WTC11 (cell line): ENCODE measurements around the gene SHD. TPM values are rescaled to one million over a fixed set of nuclear protein-coding genes. Genes with fewer than 3 reads are reported as not detected.

ENCODE experiments used
- ATAC-seq: fragments of 200-7000 bp; cut with Tn5 transposase; 2 replicates; pipeline ENCODE4 v1.10.0; 2021; ENCODE audit warnings: mild to moderate bottlenecking, moderate library complexity
- CTCF ChIA-PET: fragments of 300-600 bp; sonication (Branson Sonifier 250); formaldehyde crosslinking; loops from one replicate; lab custom pipeline; 2021; ENCODE audit warnings: antibody characterized with exemption; lab: Charles Lee
- POLR2A ChIA-PET: fragments of 350-600 bp; sonication (Branson Sonifier 250); formaldehyde crosslinking; loops from one replicate; lab custom pipeline; 2021; ENCODE audit warnings: antibody characterized with exemption; lab: Charles Lee
- DNase-seq: peaks from one replicate; pipeline ENCODE4 v3.0.0; 2021; ENCODE audit warnings: low spot score
- H3K27ac Mint-ChIP-seq: 2 replicates; pipeline ENCODE4 v1.8.0; 2021; ENCODE audit warnings: mixed read lengths
- H3K27me3 Mint-ChIP-seq: 2 replicates; pipeline ENCODE4 v1.8.0; 2021; ENCODE audit warnings: low read depth, mild to moderate bottlenecking, moderate library complexity, mixed read lengths
- H3K36me3 Mint-ChIP-seq: 2 replicates; pipeline ENCODE4 v1.8.0; 2021; ENCODE audit warnings: mixed read lengths
- H3K4me1 Mint-ChIP-seq: 2 replicates; pipeline ENCODE4 v1.8.0; 2022; ENCODE audit warnings: mixed read lengths
- H3K4me3 Mint-ChIP-seq: 2 replicates; pipeline ENCODE4 v1.8.0; 2021; ENCODE audit warnings: mild to moderate bottlenecking, moderate library complexity, mixed read lengths
- H3K9me3 Mint-ChIP-seq: 2 replicates; pipeline ENCODE4 v1.8.0; 2021; ENCODE audit warnings: mixed read lengths
- ELF4 ChIP-seq: sonication (generic); formaldehyde crosslinking; IDR thresholded peaks from 2 replicates; pipeline ENCODE4 v1.8.1; 2022; ENCODE audit warnings: low read depth, mild to moderate bottlenecking, moderate library complexity, missing genetic modification reagents
- FOXK1 ChIP-seq: sonication (generic); formaldehyde crosslinking; IDR thresholded peaks from 2 replicates; pipeline ENCODE4 v1.8.0; 2022; ENCODE audit warnings: mild to moderate bottlenecking, moderate library complexity, missing genetic modification reagents
- GTF2I ChIP-seq: fragments of 250-450 bp; sonication (Bioruptor Pico); conservative IDR thresholded peaks from 2 replicates; pipeline ENCODE4 v1.4.0; 2021; ENCODE audit warnings: mild to moderate bottlenecking
- IRF2 ChIP-seq: sonication (generic); formaldehyde crosslinking; IDR thresholded peaks from 2 replicates; pipeline ENCODE4 v1.8.0; 2022; ENCODE audit warnings: low read depth, missing genetic modification reagents, borderline replicate concordance
- JAZF1 ChIP-seq: fragments of 250-450 bp; sonication (Bioruptor Pico); IDR thresholded peaks from 2 replicates; pipeline ENCODE4 v1.9.0; 2021; ENCODE audit warnings: moderate library complexity, mild to moderate bottlenecking, inconsistent platforms
- KAT7 ChIP-seq: sonication (generic); formaldehyde crosslinking; IDR thresholded peaks from 2 replicates; pipeline ENCODE4 v1.8.1; 2023; ENCODE audit warnings: missing genetic modification reagents, mild to moderate bottlenecking, borderline replicate concordance
- MYBL2 ChIP-seq: sonication (generic); formaldehyde crosslinking; IDR thresholded peaks from 2 replicates; pipeline ENCODE4 v1.8.1; 2023; ENCODE audit warnings: mild to moderate bottlenecking, moderate library complexity, missing genetic modification reagents
- NFYB ChIP-seq: sonication (generic); formaldehyde crosslinking; conservative IDR thresholded peaks from 2 replicates; pipeline ENCODE4 v1.8.0; 2022; ENCODE audit warnings: low read depth, missing genetic modification reagents
- PRRX2 ChIP-seq: fragments of 250-450 bp; sonication (Bioruptor Pico); IDR thresholded peaks from 2 replicates; pipeline ENCODE4 v1.8.0; 2021; ENCODE audit warnings: mild to moderate bottlenecking
- TEAD4 ChIP-seq: sonication (generic); formaldehyde crosslinking; IDR thresholded peaks from 2 replicates; pipeline ENCODE4 v1.8.0; 2022; ENCODE audit warnings: mild to moderate bottlenecking, missing genetic modification reagents
- ZBTB43 ChIP-seq: sonication (generic); formaldehyde crosslinking; IDR thresholded peaks from 2 replicates; pipeline ENCODE4 v1.8.1; 2023; ENCODE audit warnings: mild to moderate bottlenecking, missing genetic modification reagents
- ZNF138 ChIP-seq: sonication (generic); formaldehyde crosslinking; conservative IDR thresholded peaks from 2 replicates; pipeline ENCODE4 v1.8.1; 2022; ENCODE audit warnings: mild to moderate bottlenecking, moderate library complexity, missing genetic modification reagents
- ZNF219 ChIP-seq: sonication (generic); formaldehyde crosslinking; IDR thresholded peaks from 2 replicates; pipeline ENCODE4 v1.8.0; 2023; ENCODE audit warnings: missing genetic modification reagents, mild to moderate bottlenecking, borderline replicate concordance
- ZNF232 ChIP-seq: sonication (generic); formaldehyde crosslinking; IDR thresholded peaks from 2 replicates; pipeline ENCODE4 v1.8.0; 2022; ENCODE audit warnings: mild to moderate bottlenecking, missing genetic modification reagents
- ZNF263 ChIP-seq: sonication (generic); formaldehyde crosslinking; IDR thresholded peaks from 2 replicates; pipeline ENCODE4 v1.8.1; 2022; ENCODE audit warnings: low read depth, mild to moderate bottlenecking, moderate library complexity, missing genetic modification reagents
- total RNA-seq: library from RNA; stranded (reverse); gene quantifications from 3 replicates; pipeline ENCODE4 v1.2.3, GENCODE V29; 2021
- TF ChIP-seq, protein P1 (sequence below): sonication (generic); formaldehyde crosslinking; IDR thresholded peaks from 2 replicates; pipeline ENCODE4 v1.8.1; 2023; ENCODE audit warnings: mild to moderate bottlenecking, moderate library complexity, missing genetic modification reagents
- TF ChIP-seq, protein P2 (sequence below): fragments of 250-450 bp; sonication (Bioruptor Pico); IDR thresholded peaks from 2 replicates; pipeline ENCODE4 v1.9.0; 2021; ENCODE audit warnings: mild to moderate bottlenecking, borderline replicate concordance

The SHD gene
- total RNA-seq, 1 experiment from 2014 or later = 3.4 TPM

DNA sequence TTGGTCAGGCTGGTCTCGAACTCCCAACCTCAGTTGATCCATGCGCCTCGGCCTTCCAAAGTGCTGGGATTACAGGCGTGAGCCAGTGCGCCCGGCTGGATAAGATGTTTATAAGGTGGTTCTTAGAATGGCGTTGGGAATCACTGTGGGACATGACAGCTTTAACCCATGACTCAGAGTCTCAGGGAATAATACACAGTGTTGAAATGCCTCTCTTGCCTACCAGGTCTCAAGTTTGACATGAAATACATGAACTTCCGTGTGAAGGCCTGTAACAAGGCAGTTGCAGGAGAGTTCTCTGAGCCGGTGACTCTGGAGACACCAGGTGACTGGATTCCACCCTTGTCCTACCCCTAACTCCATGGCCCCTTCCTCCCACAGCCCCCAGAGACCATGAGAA, 37.9 kb downstream of the SHD start:
- Mint-ChIP-seq H3K4me1 (no peaks in the 10 kb centered on the region), H3K27me3 (no peaks in the 10 kb centered on the region; the same call in 1 of the 2 replicates), H3K4me3 (no peak overlapping the region), H3K36me3 (peaks cover 54% of the 10 kb centered on the region)
- ChIA-PET POLR2A (no interaction called here), CTCF (interaction anchor here (0.5 to 2.2 kb wide), 2 partner anchors 49 to 50 kb away, joined by 3 to 5 read pairs; no protein-coding TSS in a partner anchor)
- no peak for TF ChIP-seq KAT7 (CRISPR knock-in tag)
- TF ChIP-seq ZNF138 (CRISPR knock-in tag) = no peak
- TF ChIP-seq ZNF263 (CRISPR knock-in tag) = no peak
- TF ChIP-seq, protein P1, sequence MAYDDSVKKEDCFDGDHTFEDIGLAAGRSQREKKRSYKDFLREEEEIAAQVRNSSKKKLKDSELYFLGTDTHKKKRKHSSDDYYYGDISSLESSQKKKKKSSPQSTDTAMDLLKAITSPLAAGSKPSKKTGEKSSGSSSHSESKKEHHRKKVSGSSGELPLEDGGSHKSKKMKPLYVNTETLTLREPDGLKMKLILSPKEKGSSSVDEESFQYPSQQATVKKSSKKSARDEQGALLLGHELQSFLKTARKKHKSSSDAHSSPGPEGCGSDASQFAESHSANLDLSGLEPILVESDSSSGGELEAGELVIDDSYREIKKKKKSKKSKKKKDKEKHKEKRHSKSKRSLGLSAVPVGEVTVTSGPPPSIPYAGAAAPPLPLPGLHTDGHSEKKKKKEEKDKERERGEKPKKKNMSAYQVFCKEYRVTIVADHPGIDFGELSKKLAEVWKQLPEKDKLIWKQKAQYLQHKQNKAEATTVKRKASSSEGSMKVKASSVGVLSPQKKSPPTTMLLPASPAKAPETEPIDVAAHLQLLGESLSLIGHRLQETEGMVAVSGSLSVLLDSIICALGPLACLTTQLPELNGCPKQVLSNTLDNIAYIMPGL (CRISPR knock-in tag) = no peak
- TF ChIP-seq PRRX2 (CRISPR knock-in tag) = no peak
- TF ChIP-seq, all 79 proteins: peak for 0
- Mint-ChIP-seq H3K9me3 (peaks cover 32% of the 10 kb centered on the region), H3K27ac (no peak overlapping the region)
- ATAC-seq (no peak), DNase-seq (no peak)

DNA sequence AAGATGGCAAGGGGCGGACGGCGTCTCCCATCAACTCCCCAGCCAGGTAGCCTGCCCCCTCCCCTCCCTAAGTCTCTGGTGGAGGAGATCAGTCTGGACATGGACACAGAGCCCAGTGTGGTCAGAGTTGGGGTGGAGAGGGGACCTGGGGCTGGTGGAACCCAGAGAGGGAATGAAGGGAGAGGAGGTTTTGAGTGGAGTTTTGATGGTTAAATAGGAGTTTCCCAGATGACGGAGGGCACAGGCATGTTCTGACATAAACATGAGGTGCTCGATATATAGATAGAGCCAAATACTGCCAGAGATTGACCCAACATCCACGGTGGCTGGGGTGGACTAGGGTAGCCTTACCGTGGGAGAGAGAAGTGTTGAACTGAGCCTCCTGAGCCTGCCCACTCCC, 39.4 kb downstream of the SHD start:
- ATAC-seq (no peak), DNase-seq (no peak)
- Mint-ChIP-seq H3K36me3 (peaks cover 51% of the 10 kb centered on the region), H3K4me1 (no peaks in the 10 kb centered on the region), H3K27me3 (no peaks in the 10 kb centered on the region; the same call in 1 of the 2 replicates), H3K9me3 (peaks cover 32% of the 10 kb centered on the region), H3K27ac (no peak overlapping the region), H3K4me3 (no peak overlapping the region)
- TF ChIP-seq MYBL2 (no peak), IRF2 (CRISPR knock-in tag) (no peak), GTF2I (CRISPR knock-in tag) (no peak), ZNF219 (CRISPR knock-in tag) (no peak), ZBTB43 (CRISPR knock-in tag) (no peak), FOXK1 (no peak), JAZF1 (CRISPR knock-in tag) (no peak), ZNF138 (CRISPR knock-in tag) (no peak), NFYB (CRISPR knock-in tag) (no peak), ZNF232 (no peak), TEAD4 (CRISPR knock-in tag) (no peak), ELF4 (CRISPR knock-in tag) (no peak)
- TF ChIP-seq, protein P2, sequence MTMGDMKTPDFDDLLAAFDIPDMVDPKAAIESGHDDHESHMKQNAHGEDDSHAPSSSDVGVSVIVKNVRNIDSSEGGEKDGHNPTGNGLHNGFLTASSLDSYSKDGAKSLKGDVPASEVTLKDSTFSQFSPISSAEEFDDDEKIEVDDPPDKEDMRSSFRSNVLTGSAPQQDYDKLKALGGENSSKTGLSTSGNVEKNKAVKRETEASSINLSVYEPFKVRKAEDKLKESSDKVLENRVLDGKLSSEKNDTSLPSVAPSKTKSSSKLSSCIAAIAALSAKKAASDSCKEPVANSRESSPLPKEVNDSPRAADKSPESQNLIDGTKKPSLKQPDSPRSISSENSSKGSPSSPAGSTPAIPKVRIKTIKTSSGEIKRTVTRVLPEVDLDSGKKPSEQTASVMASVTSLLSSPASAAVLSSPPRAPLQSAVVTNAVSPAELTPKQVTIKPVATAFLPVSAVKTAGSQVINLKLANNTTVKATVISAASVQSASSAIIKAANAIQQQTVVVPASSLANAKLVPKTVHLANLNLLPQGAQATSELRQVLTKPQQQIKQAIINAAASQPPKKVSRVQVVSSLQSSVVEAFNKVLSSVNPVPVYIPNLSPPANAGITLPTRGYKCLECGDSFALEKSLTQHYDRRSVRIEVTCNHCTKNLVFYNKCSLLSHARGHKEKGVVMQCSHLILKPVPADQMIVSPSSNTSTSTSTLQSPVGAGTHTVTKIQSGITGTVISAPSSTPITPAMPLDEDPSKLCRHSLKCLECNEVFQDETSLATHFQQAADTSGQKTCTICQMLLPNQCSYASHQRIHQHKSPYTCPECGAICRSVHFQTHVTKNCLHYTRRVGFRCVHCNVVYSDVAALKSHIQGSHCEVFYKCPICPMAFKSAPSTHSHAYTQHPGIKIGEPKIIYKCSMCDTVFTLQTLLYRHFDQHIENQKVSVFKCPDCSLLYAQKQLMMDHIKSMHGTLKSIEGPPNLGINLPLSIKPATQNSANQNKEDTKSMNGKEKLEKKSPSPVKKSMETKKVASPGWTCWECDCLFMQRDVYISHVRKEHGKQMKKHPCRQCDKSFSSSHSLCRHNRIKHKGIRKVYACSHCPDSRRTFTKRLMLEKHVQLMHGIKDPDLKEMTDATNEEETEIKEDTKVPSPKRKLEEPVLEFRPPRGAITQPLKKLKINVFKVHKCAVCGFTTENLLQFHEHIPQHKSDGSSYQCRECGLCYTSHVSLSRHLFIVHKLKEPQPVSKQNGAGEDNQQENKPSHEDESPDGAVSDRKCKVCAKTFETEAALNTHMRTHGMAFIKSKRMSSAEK (CRISPR knock-in tag) = no peak
- ChIA-PET CTCF (interaction anchor here (5.8 kb wide), 1 partner anchor 51 kb away, joined by 35 read pairs; no protein-coding TSS in a partner anchor), POLR2A (no interaction called here)
